Liver (tissue), 9 donors: Measurements from ENCODE around the gene FUOM. TPM values are rescaled to one million over a fixed set of nuclear protein-coding genes. Genes with fewer than 3 reads are reported as not detected.
A peak's percentile ranks its signal among the peaks of the same experiment; 100 is the strongest.

Experiments used
- DNase-seq: peaks from one replicate; pipeline ENCODE4 v3.0.0-alpha.2; 2017; ENCODE audit warnings: low spot score
- H3K27ac ChIP-seq, 2 donors: one replicate each; pipeline ENCODE4 v1.7.0; 2013; ENCODE audit warnings: inconsistent platforms in 2 of 2, low read length in 2 of 2, control low read depth in 1 of 2, low read depth in 1 of 2, mild to moderate bottlenecking in 1 of 2
- H3K27me3 ChIP-seq, 4 donors: one replicate each; pipeline versions ENCODE4 v1.6.1 to v1.7.0; 2013; ENCODE audit warnings: low read length in 3 of 4, inconsistent platforms in 1 of 4, mild to moderate bottlenecking in 1 of 4, moderate library complexity in 1 of 4; ENCODE audit not compliant: control insufficient read depth in 4 of 4, insufficient read depth in 4 of 4
- H3K36me3 ChIP-seq, 4 donors: one replicate each; pipeline versions ENCODE4 v1.6.1 to v1.7.0; 2013; ENCODE audit warnings: low read length in 3 of 4, mild to moderate bottlenecking in 3 of 4, low read depth in 1 of 4, moderate library complexity in 1 of 4; ENCODE audit not compliant: control insufficient read depth in 4 of 4, insufficient read depth in 3 of 4
- H3K4me1 ChIP-seq, 4 donors: one replicate each; pipeline versions ENCODE4 v1.6.1 to v1.7.0; 2013; ENCODE audit warnings: low read length in 3 of 4, mild to moderate bottlenecking in 3 of 4, moderate library complexity in 1 of 4; ENCODE audit not compliant: control insufficient read depth in 4 of 4, insufficient read depth in 4 of 4
- H3K4me3 ChIP-seq, 3 donors: one replicate each; pipeline versions ENCODE4 v1.6.1 to v1.7.0; 2013; ENCODE audit warnings: low read length in 3 of 3, control low read depth in 1 of 3, low read depth in 1 of 3, mild to moderate bottlenecking in 1 of 3
- H3K9ac ChIP-seq, 2 donors: one replicate each; pipeline ENCODE4 v1.7.0; 2013; ENCODE audit warnings: low read length in 2 of 2, mild to moderate bottlenecking in 2 of 2, moderate library complexity in 2 of 2, control low read depth in 1 of 2, low read depth in 1 of 2
- H3K9me3 ChIP-seq, 4 donors: one replicate each; pipeline versions ENCODE4 v1.6.1 to v1.7.0; 2013; ENCODE audit warnings: low read length in 3 of 4; ENCODE audit not compliant: control insufficient read depth in 4 of 4
- EGR1 ChIP-seq, 2 donors: IDR thresholded peaks; 2 replicates each; pipeline ENCODE4 v1.6.1; 2016 to 2018; ENCODE audit warnings: antibody characterized with exemption in 2 of 2, low read depth in 2 of 2
- GABPA ChIP-seq, 2 donors: IDR thresholded peaks in 1 of 2; conservative IDR thresholded peaks in 1 of 2; 2 replicates each; pipeline ENCODE4 v1.6.1; 2016; ENCODE audit warnings: antibody characterized with exemption in 2 of 2, mild to moderate bottlenecking in 1 of 2, moderate library complexity in 1 of 2
- HNF4A ChIP-seq, 2 donors: conservative IDR thresholded peaks; 2 replicates each; pipeline ENCODE4 v1.6.1; 2016; ENCODE audit warnings: antibody characterized with exemption in 2 of 2, mild to moderate bottlenecking in 2 of 2
- HNF4G ChIP-seq: IDR thresholded peaks from 2 replicates; pipeline ENCODE4 v1.6.1; 2016; ENCODE audit warnings: antibody characterized with exemption
- NR2F2 ChIP-seq: IDR thresholded peaks from 2 replicates; pipeline ENCODE4 v1.6.1; 2016; ENCODE audit warnings: antibody characterized with exemption
- RAD21 ChIP-seq, 2 donors: IDR thresholded peaks; 2 replicates each; pipeline ENCODE4 v1.6.1; 2016; ENCODE audit warnings: antibody characterized with exemption in 2 of 2, mild to moderate bottlenecking in 2 of 2
- SP1 ChIP-seq: IDR thresholded peaks from 2 replicates; pipeline ENCODE4 v1.6.1; 2018; ENCODE audit warnings: antibody characterized with exemption, mild to moderate bottlenecking
- TAF1 ChIP-seq: conservative IDR thresholded peaks from 2 replicates; pipeline ENCODE4 v1.6.1; 2016; ENCODE audit warnings: antibody characterized with exemption, mild to moderate bottlenecking
- YY1 ChIP-seq: IDR thresholded peaks from 2 replicates; pipeline ENCODE4 v1.6.1; 2016; ENCODE audit warnings: antibody characterized with exemption, mild to moderate bottlenecking
- WGBS: extraction: QIAGEN DNeasy Blood & Tissue Kit; methylation state at CpG from one replicate; pipeline ENCODE4 v1.1.7; 2013; 5-methylcytosine and 5-hydroxymethylcytosine counted together
- polyA plus RNA-seq, 2 donors: library from polyadenylated mRNA; stranded (reverse) in 1 of 2; unstranded in 1 of 2; fragments of 200-250 nt in 1 of 2; fragments of >200 nt in 1 of 2; fragmentation: Nextera tagmentation in 1 of 2; extraction: Ambion mirVana in 1 of 2; gene quantifications; one replicate each; pipeline versions ENCODE4 v1.2.1 to v1.2.3, GENCODE V29; 2013 to 2015
- total RNA-seq, 2 donors: library from RNA; depleted of rRNA; stranded (reverse); fragments of >200 nt; gene quantifications; one replicate each; pipeline ENCODE4 v1.2.3, GENCODE V29; 2014
- TF ChIP-seq, protein P1 (sequence below): IDR thresholded peaks from 2 replicates; pipeline ENCODE4 v1.6.1; 2016; ENCODE audit warnings: antibody characterized with exemption, mild to moderate bottlenecking
- TF ChIP-seq, protein P2 (sequence below): IDR thresholded peaks from 2 replicates; pipeline ENCODE4 v1.6.1; 2016; ENCODE audit warnings: antibody characterized with exemption
- TF ChIP-seq, protein P3 (sequence below): fragments of 150-350 bp; IDR thresholded peaks from 2 replicates; pipeline ENCODE4 v1.5.1; 2017; ENCODE audit warnings: improper control_type of control experiment, low read depth, low read length; ENCODE audit not compliant: missing input control
- donor health status: healthy.
- donor health status: healthy.
- donor health status: healthy.
- donor health status: healthy.
- donor health status: healthy.

FUOM gene
- total and polyA plus RNA-seq, 4 donors: 24.3 to 194 (median 96.0) TPM

DNA sequence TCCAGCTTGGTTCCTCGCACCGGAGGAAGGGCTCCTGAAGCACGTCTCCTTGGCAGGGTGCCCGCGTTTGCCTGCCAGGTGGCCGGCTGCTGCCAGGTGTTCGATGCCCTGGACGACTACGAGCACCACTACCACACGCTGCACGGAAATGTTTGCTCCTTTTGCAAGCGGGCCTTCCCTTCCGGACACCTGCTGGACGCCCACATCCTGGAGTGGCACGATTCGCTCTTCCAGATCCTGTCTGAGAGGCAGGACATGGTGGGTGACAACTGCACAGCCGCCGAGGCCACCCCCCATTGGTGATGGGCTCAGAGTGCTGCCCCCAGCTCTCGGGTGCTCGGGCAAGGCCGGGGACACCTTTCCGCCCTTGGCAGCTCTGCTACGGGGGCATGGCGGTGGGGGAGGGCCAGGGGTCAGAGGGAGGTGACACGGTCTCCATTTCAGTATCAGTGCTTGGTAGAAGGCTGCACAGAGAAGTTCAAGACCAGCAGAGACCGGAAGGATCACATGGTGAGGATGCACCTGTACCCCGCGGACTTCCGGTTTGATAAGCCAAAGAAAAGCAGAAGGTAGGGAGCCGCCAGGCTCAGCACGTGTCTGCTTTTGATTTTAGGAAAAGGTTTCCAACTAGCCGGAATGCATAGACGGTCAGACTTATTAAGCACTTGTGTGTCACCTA lies 48.0 kb downstream of the FUOM start:
- Histone ChIP-seq H3K9ac (no peak overlapping the region), H3K36me3 (peaks cover 0 to 21% (median 10%) of the 10 kb centered on the region in 4 donors), H3K27me3 (no peaks in the 10 kb centered on the region), H3K4me1 (peaks cover 2 to 40% (median 28%) of the 10 kb centered on the region in 4 donors), H3K4me3 (peak overlapping the region in 2 of 3 donors; percentile 50 to 88), H3K9me3 (no peaks in the 10 kb centered on the region), H3K27ac (peak overlapping the region; percentile 91 to 98)
- TF ChIP-seq HNF4A (conservative IDR thresholded peaks at IDR 0.05) (peak in 1 of 2 donors; percentile 68), TAF1 (no peak)
- 58% methylated on average over 33 of the region's 33 CpGs for WGBS
- no peak for DNase-seq

- no peaks in the 10 kb centered on the region for H3K27me3 ChIP-seq
- peak overlapping the region; percentile 45 to 62 for H3K9ac ChIP-seq
- H3K27ac ChIP-seq: peak overlapping the region; percentile 91 to 98
- peaks cover 0 to 21% (median 10%) of the 10 kb centered on the region in 4 donors for H3K36me3 ChIP-seq
- peak in 1 of 2 donors; percentile 63 for TF ChIP-seq GABPA (IDR thresholded peaks at IDR 0.05 in 1 of 2, conservative IDR thresholded peaks at IDR 0.05 in 1 of 2)
- no peak for TF ChIP-seq HNF4G
- TF ChIP-seq, protein P1, sequence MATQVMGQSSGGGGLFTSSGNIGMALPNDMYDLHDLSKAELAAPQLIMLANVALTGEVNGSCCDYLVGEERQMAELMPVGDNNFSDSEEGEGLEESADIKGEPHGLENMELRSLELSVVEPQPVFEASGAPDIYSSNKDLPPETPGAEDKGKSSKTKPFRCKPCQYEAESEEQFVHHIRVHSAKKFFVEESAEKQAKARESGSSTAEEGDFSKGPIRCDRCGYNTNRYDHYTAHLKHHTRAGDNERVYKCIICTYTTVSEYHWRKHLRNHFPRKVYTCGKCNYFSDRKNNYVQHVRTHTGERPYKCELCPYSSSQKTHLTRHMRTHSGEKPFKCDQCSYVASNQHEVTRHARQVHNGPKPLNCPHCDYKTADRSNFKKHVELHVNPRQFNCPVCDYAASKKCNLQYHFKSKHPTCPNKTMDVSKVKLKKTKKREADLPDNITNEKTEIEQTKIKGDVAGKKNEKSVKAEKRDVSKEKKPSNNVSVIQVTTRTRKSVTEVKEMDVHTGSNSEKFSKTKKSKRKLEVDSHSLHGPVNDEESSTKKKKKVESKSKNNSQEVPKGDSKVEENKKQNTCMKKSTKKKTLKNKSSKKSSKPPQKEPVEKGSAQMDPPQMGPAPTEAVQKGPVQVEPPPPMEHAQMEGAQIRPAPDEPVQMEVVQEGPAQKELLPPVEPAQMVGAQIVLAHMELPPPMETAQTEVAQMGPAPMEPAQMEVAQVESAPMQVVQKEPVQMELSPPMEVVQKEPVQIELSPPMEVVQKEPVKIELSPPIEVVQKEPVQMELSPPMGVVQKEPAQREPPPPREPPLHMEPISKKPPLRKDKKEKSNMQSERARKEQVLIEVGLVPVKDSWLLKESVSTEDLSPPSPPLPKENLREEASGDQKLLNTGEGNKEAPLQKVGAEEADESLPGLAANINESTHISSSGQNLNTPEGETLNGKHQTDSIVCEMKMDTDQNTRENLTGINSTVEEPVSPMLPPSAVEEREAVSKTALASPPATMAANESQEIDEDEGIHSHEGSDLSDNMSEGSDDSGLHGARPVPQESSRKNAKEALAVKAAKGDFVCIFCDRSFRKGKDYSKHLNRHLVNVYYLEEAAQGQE: no peak
- TF ChIP-seq YY1: no peak
- no peak for TF ChIP-seq RAD21 (IDR thresholded peaks at IDR 0.05)
- TF ChIP-seq, protein P2, sequence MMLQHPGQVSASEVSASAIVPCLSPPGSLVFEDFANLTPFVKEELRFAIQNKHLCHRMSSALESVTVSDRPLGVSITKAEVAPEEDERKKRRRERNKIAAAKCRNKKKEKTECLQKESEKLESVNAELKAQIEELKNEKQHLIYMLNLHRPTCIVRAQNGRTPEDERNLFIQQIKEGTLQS: no peak
- peaks cover 2 to 41% (median 29%) of the 10 kb centered on the region in 4 donors for H3K4me1 ChIP-seq
- WGBS: 12% methylated on average over 46 of the region's 46 CpGs
- peak overlapping the region; percentile 85 to 94 (median 88) for H3K4me3 ChIP-seq
- DNase-seq: peak; percentile 99
- no peaks in the 10 kb centered on the region for H3K9me3 ChIP-seq
Measured at GRCh38 chr10:133309100-133309719, 48.6 kb downstream of the FUOM start.

DNA sequence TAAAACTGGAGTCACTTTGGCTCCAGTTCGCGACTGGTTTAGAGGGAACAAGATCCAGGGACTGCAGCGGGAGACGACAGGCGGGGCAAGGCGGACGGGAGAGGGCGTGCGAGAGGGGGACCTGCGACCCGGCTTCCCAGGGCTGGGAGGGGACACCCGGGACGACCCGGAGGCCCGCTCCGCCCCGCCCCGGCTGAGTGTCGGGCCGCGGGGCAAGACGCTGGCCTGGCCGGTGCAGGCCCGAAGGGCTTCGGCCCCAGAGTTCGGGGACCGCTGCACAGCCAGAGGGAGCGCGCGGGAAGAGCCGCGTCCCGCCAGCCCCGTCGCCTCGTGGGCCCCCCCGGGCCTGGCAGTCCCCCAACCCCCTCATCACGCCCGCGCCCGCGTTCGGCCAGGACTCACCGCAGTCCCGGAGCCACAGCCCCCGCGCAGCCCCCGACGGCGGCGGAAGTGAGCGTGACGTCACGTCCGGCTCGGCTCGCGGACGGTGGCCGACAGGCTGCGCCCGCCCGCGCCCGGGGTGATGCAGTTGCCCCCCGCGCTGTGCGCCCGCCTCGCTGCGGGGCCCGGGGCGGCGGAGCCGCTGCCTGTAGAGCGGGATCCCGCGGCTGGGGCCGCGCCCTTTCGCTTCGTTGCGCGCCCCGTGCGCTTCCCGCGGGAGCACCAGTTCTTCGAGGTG lies 49.3 kb downstream of the FUOM start, which contains the start of the genes TUBGCP2 and ZNF511:
Gene TUBGCP2, minus strand, starts transcription at position 452 of the 679 bp plus-strand sequence. CDS start 5,931 bp downstream, outside the sequence.
Gene ZNF511, plus strand, starts transcription at position 494 of the 679 bp plus-strand sequence. Its CDS starts 30 bp downstream, at position 524.
- peaks cover 0 to 21% (median 10%) of the 10 kb centered on the region in 4 donors for H3K36me3 ChIP-seq
- peaks cover 2 to 39% (median 30%) of the 10 kb centered on the region in 4 donors for H3K4me1 ChIP-seq
- H3K9me3 ChIP-seq: no peaks in the 10 kb centered on the region
- H3K9ac ChIP-seq: peak within 1 kb of the TSS; percentile 62 to 95
- H3K27me3 ChIP-seq: no peaks in the 10 kb centered on the region
- TF ChIP-seq EGR1 (IDR thresholded peaks at IDR 0.05; ENCODE audit: low read depth in 2 of 2) (no peak), GABPA (IDR thresholded peaks at IDR 0.05 in 1 of 2, conservative IDR thresholded peaks at IDR 0.05 in 1 of 2) (peak; percentile 44 to 84), NR2F2 (no peak), SP1 (no peak), RAD21 (IDR thresholded peaks at IDR 0.05) (no peak), TAF1 (no peak)
- TF ChIP-seq, protein P3, sequence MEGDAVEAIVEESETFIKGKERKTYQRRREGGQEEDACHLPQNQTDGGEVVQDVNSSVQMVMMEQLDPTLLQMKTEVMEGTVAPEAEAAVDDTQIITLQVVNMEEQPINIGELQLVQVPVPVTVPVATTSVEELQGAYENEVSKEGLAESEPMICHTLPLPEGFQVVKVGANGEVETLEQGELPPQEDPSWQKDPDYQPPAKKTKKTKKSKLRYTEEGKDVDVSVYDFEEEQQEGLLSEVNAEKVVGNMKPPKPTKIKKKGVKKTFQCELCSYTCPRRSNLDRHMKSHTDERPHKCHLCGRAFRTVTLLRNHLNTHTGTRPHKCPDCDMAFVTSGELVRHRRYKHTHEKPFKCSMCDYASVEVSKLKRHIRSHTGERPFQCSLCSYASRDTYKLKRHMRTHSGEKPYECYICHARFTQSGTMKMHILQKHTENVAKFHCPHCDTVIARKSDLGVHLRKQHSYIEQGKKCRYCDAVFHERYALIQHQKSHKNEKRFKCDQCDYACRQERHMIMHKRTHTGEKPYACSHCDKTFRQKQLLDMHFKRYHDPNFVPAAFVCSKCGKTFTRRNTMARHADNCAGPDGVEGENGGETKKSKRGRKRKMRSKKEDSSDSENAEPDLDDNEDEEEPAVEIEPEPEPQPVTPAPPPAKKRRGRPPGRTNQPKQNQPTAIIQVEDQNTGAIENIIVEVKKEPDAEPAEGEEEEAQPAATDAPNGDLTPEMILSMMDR: no peak
- TF ChIP-seq, protein P1: no peak
- WGBS: under 1% methylated on average over 89 of the region's 89 CpGs
- peak within 1 kb of the TSS; percentile 91 to 98 for H3K27ac ChIP-seq
- peak; percentile 90 for DNase-seq
- peak within 1 kb of the TSS; percentile 85 to 94 (median 88) for H3K4me3 ChIP-seq
